Kidney epithelial cell (primary cell): ENCODE results near the gene LRRC14B. TPM values are rescaled to one million over a fixed set of nuclear protein-coding genes. Genes with fewer than 3 reads are reported as not detected.

Experiments
- DNase-seq: peaks from one replicate; pipeline ENCODE4 v3.0.0-alpha.2; 2010; ENCODE audit warnings: low read depth
- H3K27me3 ChIP-seq: 2 replicates; pipeline ENCODE4 v1.6.0; 2011; ENCODE audit warnings: low read length; ENCODE audit not compliant: control insufficient read depth, insufficient read depth
- H3K36me3 ChIP-seq: 2 replicates; pipeline ENCODE4 v1.5.1; 2011; ENCODE audit warnings: low read length; ENCODE audit not compliant: control insufficient read depth, insufficient read depth
- H3K4me3 ChIP-seq: 2 replicates; pipeline ENCODE4 v1.5.1; 2011; ENCODE audit warnings: low read depth, mild to moderate bottlenecking, control low read depth, low read length
- CTCF ChIP-seq: IDR thresholded peaks from 2 replicates; pipeline ENCODE4 v1.5.1; 2011; ENCODE audit warnings: mild to moderate bottlenecking, moderate library complexity, low read length, control low read depth, inconsistent platforms; ENCODE audit not compliant: insufficient read depth, poor library complexity, severe bottlenecking
- total RNA-seq: library from RNA; depleted of rRNA; stranded (reverse); fragments of >200 nt; gene quantifications from 2 replicates; pipeline ENCODE4 v1.2.3, GENCODE V29; 2015

LRRC14B gene
- total RNA-seq, 1 donor from 2014 or later: not detected

DNA sequence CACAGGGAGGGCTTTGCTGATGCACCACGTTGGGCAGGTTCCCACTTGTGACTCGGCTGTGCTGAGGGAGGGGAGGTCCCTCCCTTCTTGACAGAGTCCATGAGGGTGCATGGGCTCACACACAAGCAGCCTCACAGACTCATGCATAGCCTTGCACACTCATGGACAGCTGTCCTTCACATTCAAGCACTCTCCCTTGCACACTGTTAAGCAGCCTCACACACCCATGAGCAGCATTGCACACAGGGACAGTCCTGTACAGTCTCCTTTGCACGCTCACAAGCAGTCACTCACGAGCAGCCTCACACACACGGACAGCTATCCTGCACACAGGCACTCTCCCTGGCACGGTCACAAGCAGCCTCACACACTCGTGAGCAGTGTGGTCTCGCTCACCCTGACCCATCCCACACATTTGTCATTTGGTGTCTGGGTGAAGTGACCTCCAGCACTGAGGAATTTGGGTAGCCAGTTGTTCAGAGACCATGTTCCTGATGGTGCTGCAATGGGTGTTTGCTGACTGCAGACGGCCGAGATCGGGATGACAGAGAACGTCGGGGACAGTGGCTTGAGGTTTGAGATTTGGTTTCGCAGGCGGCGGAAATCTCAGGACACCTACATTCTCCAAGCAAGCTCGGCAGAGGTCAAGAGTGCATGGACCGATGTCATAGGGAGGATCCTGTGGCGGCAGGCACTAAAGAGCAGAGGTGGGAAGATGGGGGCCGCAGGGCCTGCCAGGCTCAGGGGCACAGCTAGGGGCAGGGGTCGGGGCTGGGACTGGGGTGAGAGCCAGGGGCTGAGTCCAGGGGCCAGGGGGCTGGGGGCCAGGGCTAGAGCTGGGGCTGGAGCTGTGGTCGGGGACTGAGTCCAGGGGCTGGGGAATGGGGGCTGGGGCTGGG is 17.7 kb upstream of the LRRC14B start:
- no peaks in the 10 kb centered on the region for H3K36me3 ChIP-seq
- no peak for TF ChIP-seq CTCF
- H3K4me3 ChIP-seq: no peak overlapping the region
- DNase-seq: no peak
- H3K27me3 ChIP-seq: peaks cover 5% of the 10 kb centered on the region

GRCh38 chr5:174291-174600 is 17.0 kb upstream of the LRRC14B start:
- DNase-seq: no peak
- Histone ChIP-seq H3K27me3 (peaks cover 5% of the 10 kb centered on the region), H3K4me3 (no peak overlapping the region), H3K36me3 (no peaks in the 10 kb centered on the region)
- no peak for TF ChIP-seq CTCF

DNA sequence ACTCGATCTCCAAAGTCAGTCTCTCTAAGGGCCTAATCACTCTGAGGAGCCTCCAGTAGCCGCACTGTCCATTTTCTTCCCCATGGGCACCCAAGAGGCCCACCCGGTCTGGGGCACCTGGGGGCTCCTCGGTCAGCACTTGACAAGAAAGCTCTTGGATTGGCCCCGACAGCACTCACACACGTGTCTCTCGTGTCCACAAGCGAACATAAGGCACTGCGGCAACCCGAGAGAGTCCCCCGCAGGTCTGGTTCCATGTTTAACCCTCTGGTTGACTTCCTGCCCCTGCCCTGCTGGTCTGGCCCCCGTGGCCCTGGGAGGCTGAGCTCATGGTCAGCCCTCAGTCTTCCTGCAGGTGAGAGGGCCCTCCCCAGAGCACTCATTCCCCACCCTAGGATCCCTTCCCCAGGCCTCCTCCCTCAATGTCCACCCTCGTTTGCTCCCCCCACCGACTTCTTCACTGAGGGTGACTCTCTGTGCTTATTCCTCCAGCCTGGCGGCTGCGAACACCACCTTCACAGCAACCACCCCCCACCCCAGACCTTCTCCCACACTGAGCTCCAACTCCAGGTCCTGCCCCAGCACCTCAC is 16.3 kb upstream of the LRRC14B start:
- Histone ChIP-seq H3K27me3 (peaks cover 7% of the 10 kb centered on the region), H3K4me3 (no peak overlapping the region), H3K36me3 (no peaks in the 10 kb centered on the region)
- no peak for DNase-seq
- no peak for TF ChIP-seq CTCF

GRCh38 chr5:176296-176823 is 14.9 kb upstream of the LRRC14B start:
- Histone ChIP-seq H3K4me3 (no peak overlapping the region), H3K36me3 (no peaks in the 10 kb centered on the region), H3K27me3 (peaks cover 7% of the 10 kb centered on the region)
- DNase-seq: no peak
- TF ChIP-seq CTCF: no peak

GRCh38 chr5:178110-178509 is 13.2 kb upstream of the LRRC14B start:
- Histone ChIP-seq H3K36me3 (no peaks in the 10 kb centered on the region), H3K27me3 (peaks cover 7% of the 10 kb centered on the region), H3K4me3 (no peak overlapping the region)
- no peak for DNase-seq
- TF ChIP-seq CTCF: no peak

DNA sequence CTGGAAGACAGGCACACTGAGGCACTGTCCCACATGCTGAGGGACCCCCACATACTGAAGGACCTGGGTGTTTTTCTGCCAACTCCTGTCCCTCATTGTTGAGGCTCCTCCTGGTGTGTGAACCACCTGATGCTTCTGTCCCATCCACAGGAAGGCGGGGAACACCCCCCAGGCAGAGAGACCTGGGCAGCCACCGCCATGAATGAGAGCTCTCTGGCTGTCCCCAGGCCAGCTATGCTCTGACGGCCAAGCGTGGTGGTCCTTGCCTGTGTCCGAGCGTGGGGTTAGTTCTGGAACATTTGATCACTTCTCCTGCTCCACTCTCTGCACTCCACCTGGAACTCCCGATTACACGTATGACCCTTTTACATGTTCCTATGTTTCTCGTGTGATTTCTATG is 11.9 kb upstream of the LRRC14B start:
- peaks cover 4% of the 10 kb centered on the region for H3K27me3 ChIP-seq
- H3K4me3 ChIP-seq: no peak overlapping the region
- no peak for DNase-seq
- no peaks in the 10 kb centered on the region for H3K36me3 ChIP-seq
- TF ChIP-seq CTCF: no peak
